H1 (cell line): Measurements from ENCODE around the gene GBF1. TPM values are rescaled to one million over a fixed set of nuclear protein-coding genes. Genes with fewer than 3 reads are reported as not detected.
A peak's percentile ranks its signal among the peaks of the same experiment; 100 is the strongest.

ENCODE experiments used
- BACH1 ChIP-seq: IDR thresholded peaks from 2 replicates; pipeline ENCODE4 v1.6.1; 2012; ENCODE audit warnings: low read length, improper control_type of control experiment
- CTBP2 ChIP-seq: IDR thresholded peaks from 2 replicates; pipeline ENCODE4 v1.7.0; 2011; ENCODE audit warnings: borderline replicate concordance, mild to moderate bottlenecking, moderate library complexity, mixed read lengths, low read length; ENCODE audit not compliant: insufficient read depth, insufficient read length
- GTF2F1 ChIP-seq: IDR thresholded peaks from 2 replicates; pipeline ENCODE4 v1.6.1; 2012; ENCODE audit warnings: low read depth, low read length, improper control_type of control experiment, borderline replicate concordance
- POU5F1 ChIP-seq: IDR thresholded peaks from 2 replicates; pipeline ENCODE4 v1.6.1; 2011; ENCODE audit warnings: low read depth, mild to moderate bottlenecking, low read length, moderate library complexity
- RXRA ChIP-seq: IDR thresholded peaks from 2 replicates; pipeline ENCODE4 v1.6.1; 2011; ENCODE audit warnings: low read depth, mild to moderate bottlenecking, low read length, moderate library complexity; ENCODE audit not compliant: insufficient read depth
- polyA plus RNA-seq, 7 experiments: library from polyadenylated mRNA; depleted of rRNA in 3 of 7; stranded (reverse) in 5 of 7; unstranded in 2 of 7; fragments of >200 nt in 5 of 7; fragments of 200-250 nt in 2 of 7; gene quantifications; 1 replicate in 5 of 7; 2 replicates in 1 of 7; 4 replicates in 1 of 7; pipeline versions ENCODE4 v1.2.1 to v1.2.3, GENCODE V29; 2011 to 2013; ENCODE audit warnings: missing spikeins in 2 of 7, mixed read lengths in 2 of 7
- total RNA-seq: library from RNA; stranded (reverse); fragmentation: NEBNext Ultra II Directional; extraction: Animal tissue kit (Norgen Biotek cat#: 25700); gene quantifications from 2 replicates; pipeline ENCODE4 v1.2.1, GENCODE V29; 2021
- TF ChIP-seq, protein P1 (sequence below): fragments of 300-600 bp; sonication (generic); IDR thresholded peaks from 2 replicates; pipeline ENCODE4 v1.7.1; 2012; ENCODE audit warnings: low read length, moderate library complexity, mild to moderate bottlenecking, inconsistent platforms; ENCODE audit not compliant: insufficient replicate concordance
- TF ChIP-seq, protein P2 (sequence below): IDR thresholded peaks from 2 replicates; pipeline ENCODE4 v1.6.1; 2011; ENCODE audit warnings: low read depth, mild to moderate bottlenecking, low read length; ENCODE audit not compliant: insufficient read depth

The GBF1 gene
- total and polyA plus RNA-seq, 2 of the 8 experiments (the other 6 are each of a cell fraction or from before 2014, with no cell fraction given) = 11.0 to 25.5 TPM

DNA sequence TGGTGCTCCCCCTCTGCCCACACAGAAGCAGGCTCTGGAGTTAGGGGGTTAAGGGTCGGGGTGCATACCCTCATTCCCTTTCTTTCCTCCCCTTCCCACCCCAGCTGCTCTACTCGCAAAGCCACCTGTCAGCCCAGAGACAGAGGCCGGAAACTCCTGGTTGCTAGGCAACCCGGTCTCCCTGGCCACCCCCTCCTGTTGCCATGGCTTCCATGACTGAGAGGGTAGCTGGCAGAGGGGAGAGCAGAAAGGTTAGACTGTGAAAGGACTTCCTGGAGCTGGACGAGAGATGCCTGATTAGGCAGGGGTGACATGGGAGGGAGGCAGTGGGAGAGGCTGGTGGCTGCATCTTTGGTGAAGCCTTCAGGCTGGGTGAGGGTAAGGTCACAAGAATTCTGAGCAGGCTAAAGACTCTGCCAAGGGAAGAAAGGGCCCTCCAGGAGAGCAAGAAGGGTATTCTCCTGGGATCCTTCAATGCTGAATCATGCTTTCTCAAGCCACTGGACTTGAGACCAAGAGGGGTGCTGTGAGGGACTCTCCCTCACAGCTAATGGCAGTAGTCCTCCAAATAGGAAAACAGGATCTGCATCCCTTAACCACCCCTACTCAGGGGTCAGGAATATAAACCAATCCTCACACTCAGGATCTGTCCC lies 167.8 kb downstream of the GBF1 start (continued):
- TF ChIP-seq, protein P1, sequence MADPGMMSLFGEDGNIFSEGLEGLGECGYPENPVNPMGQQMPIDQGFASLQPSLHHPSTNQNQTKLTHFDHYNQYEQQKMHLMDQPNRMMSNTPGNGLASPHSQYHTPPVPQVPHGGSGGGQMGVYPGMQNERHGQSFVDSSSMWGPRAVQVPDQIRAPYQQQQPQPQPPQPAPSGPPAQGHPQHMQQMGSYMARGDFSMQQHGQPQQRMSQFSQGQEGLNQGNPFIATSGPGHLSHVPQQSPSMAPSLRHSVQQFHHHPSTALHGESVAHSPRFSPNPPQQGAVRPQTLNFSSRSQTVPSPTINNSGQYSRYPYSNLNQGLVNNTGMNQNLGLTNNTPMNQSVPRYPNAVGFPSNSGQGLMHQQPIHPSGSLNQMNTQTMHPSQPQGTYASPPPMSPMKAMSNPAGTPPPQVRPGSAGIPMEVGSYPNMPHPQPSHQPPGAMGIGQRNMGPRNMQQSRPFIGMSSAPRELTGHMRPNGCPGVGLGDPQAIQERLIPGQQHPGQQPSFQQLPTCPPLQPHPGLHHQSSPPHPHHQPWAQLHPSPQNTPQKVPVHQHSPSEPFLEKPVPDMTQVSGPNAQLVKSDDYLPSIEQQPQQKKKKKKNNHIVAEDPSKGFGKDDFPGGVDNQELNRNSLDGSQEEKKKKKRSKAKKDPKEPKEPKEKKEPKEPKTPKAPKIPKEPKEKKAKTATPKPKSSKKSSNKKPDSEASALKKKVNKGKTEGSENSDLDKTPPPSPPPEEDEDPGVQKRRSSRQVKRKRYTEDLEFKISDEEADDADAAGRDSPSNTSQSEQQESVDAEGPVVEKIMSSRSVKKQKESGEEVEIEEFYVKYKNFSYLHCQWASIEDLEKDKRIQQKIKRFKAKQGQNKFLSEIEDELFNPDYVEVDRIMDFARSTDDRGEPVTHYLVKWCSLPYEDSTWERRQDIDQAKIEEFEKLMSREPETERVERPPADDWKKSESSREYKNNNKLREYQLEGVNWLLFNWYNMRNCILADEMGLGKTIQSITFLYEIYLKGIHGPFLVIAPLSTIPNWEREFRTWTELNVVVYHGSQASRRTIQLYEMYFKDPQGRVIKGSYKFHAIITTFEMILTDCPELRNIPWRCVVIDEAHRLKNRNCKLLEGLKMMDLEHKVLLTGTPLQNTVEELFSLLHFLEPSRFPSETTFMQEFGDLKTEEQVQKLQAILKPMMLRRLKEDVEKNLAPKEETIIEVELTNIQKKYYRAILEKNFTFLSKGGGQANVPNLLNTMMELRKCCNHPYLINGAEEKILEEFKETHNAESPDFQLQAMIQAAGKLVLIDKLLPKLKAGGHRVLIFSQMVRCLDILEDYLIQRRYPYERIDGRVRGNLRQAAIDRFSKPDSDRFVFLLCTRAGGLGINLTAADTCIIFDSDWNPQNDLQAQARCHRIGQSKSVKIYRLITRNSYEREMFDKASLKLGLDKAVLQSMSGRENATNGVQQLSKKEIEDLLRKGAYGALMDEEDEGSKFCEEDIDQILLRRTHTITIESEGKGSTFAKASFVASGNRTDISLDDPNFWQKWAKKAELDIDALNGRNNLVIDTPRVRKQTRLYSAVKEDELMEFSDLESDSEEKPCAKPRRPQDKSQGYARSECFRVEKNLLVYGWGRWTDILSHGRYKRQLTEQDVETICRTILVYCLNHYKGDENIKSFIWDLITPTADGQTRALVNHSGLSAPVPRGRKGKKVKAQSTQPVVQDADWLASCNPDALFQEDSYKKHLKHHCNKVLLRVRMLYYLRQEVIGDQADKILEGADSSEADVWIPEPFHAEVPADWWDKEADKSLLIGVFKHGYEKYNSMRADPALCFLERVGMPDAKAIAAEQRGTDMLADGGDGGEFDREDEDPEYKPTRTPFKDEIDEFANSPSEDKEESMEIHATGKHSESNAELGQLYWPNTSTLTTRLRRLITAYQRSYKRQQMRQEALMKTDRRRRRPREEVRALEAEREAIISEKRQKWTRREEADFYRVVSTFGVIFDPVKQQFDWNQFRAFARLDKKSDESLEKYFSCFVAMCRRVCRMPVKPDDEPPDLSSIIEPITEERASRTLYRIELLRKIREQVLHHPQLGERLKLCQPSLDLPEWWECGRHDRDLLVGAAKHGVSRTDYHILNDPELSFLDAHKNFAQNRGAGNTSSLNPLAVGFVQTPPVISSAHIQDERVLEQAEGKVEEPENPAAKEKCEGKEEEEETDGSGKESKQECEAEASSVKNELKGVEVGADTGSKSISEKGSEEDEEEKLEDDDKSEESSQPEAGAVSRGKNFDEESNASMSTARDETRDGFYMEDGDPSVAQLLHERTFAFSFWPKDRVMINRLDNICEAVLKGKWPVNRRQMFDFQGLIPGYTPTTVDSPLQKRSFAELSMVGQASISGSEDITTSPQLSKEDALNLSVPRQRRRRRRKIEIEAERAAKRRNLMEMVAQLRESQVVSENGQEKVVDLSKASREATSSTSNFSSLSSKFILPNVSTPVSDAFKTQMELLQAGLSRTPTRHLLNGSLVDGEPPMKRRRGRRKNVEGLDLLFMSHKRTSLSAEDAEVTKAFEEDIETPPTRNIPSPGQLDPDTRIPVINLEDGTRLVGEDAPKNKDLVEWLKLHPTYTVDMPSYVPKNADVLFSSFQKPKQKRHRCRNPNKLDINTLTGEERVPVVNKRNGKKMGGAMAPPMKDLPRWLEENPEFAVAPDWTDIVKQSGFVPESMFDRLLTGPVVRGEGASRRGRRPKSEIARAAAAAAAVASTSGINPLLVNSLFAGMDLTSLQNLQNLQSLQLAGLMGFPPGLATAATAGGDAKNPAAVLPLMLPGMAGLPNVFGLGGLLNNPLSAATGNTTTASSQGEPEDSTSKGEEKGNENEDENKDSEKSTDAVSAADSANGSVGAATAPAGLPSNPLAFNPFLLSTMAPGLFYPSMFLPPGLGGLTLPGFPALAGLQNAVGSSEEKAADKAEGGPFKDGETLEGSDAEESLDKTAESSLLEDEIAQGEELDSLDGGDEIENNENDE = no peak
- TF ChIP-seq RXRA = no peak
- peak; percentile 30; the same call in 1 of the 2 replicates for TF ChIP-seq BACH1
- TF ChIP-seq, protein P2, sequence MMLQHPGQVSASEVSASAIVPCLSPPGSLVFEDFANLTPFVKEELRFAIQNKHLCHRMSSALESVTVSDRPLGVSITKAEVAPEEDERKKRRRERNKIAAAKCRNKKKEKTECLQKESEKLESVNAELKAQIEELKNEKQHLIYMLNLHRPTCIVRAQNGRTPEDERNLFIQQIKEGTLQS = no peak
- no peak for TF ChIP-seq CTBP2
- TF ChIP-seq POU5F1 = no peak
- TF ChIP-seq GTF2F1 = no peak
- TF ChIP-seq, all 59 proteins: peak for 2
